ENCODE data around the gene SUSD2. TPM values are rescaled to one million over a fixed set of nuclear protein-coding genes. Genes with fewer than 3 reads are reported as not detected.

The SUSD2 gene
- total RNA-seq, 1 experiment from 2014 or later, result 0.26 TPM

Other genes starting within 250 kb of the SUSD2 start
- gene GSTT2B, start 220.3 kb upstream of the SUSD2 start, total RNA-seq (2014; rRNA removed; shearing (Covaris generic); ENCODE audit: low replicate concordance), result not detected in 2 replicates
- 5.2 and 6.0 TPM in 2 replicates for gene DDTL, start 214.6 kb upstream of the SUSD2 start, total RNA-seq (2014; rRNA removed; shearing (Covaris generic); ENCODE audit: low replicate concordance)
- 372 and 428 TPM in 2 replicates for gene DDT, start 207.0 kb upstream of the SUSD2 start, total RNA-seq (2014; rRNA removed; shearing (Covaris generic); ENCODE audit: low replicate concordance)
- gene GSTT2, start 201.4 kb upstream of the SUSD2 start, total RNA-seq (2014; rRNA removed; shearing (Covaris generic); ENCODE audit: low replicate concordance), result not detected in 2 replicates
- not detected in 2 replicates for gene GSTT4, start 176.0 kb upstream of the SUSD2 start, total RNA-seq (2014; rRNA removed; shearing (Covaris generic); ENCODE audit: low replicate concordance)
- 56.7 and 97.0 TPM in 2 replicates for gene CABIN1, start 170.2 kb upstream of the SUSD2 start, total RNA-seq (2014; rRNA removed; shearing (Covaris generic); ENCODE audit: low replicate concordance)
- not detected in 2 replicates for gene GGT5, start 63.6 kb downstream of the SUSD2 start, total RNA-seq (2014; rRNA removed; shearing (Covaris generic); ENCODE audit: low replicate concordance)
- gene SPECC1L, start 89.3 kb downstream of the SUSD2 start, total RNA-seq (2014; rRNA removed; shearing (Covaris generic); ENCODE audit: low replicate concordance), result 33.7 and 35.1 TPM in 2 replicates
- gene ADORA2A, start 246.1 kb downstream of the SUSD2 start, total RNA-seq (2014; rRNA removed; shearing (Covaris generic); ENCODE audit: low replicate concordance), result 65.9 and 86.7 TPM in 2 replicates

Measured in Karpas-422 (cell line).